Measurements from ENCODE around the gene SYNE1. TPM values are rescaled to one million over a fixed set of nuclear protein-coding genes. Genes with fewer than 3 reads are reported as not detected.
"Not testable (repeated sequence)": the region's sequence is repeated elsewhere in the genome, so short reads cannot be mapped to it uniquely, and the experiment has no call there.

SYNE1 gene
- polyA plus RNA-seq (2013, experiment 1 of 2; ENCODE audit: insufficient read length) = 49.1 TPM
- polyA plus RNA-seq (2013, experiment 2 of 2; ENCODE audit: insufficient read length) = 52.8 TPM

GRCh38 chr6:152637296-152638047 lies at the start of gene SYNE1:
TSS of gene SYNE1 (minus strand) at chr6:152637362. CDS start at chr6:152628331, 9,031 bp downstream.
- no peak for DNase-seq

GRCh38 chr6:152685819-152686218 lies 48.7 kb upstream of the SYNE1 start:
- no peak for DNase-seq

GRCh38 chr6:152682935-152683334 lies 45.8 kb upstream of the SYNE1 start:
- not testable (repeated sequence) for DNase-seq

GRCh38 chr6:152682141-152682540 lies 45.0 kb upstream of the SYNE1 start:
- no peak for DNase-seq

- DNase-seq = no peak
Observed at GRCh38 chr6:152680879-152681517, 43.8 kb upstream of the SYNE1 start.

- no peak for DNase-seq
Observed at GRCh38 chr6:152680151-152680550, 43.0 kb upstream of the SYNE1 start.

GRCh38 chr6:152673236-152673635 lies 36.1 kb upstream of the SYNE1 start:
- DNase-seq = peak; percentile 12

- peak; percentile 35 for DNase-seq
Observed at GRCh38 chr6:152671171-152671570, 34.0 kb upstream of the SYNE1 start.

- peak; percentile 33 for DNase-seq
Observed at GRCh38 chr6:152669895-152670294, 32.7 kb upstream of the SYNE1 start.

GRCh38 chr6:152661776-152662175 lies 24.6 kb upstream of the SYNE1 start:
- DNase-seq = no peak

GRCh38 chr6:152651986-152652385 lies 14.8 kb upstream of the SYNE1 start:
- no peak for DNase-seq

GRCh38 chr6:152648105-152648504 lies 10.9 kb upstream of the SYNE1 start:
- no peak for DNase-seq

- DNase-seq = not testable (repeated sequence)
Observed at GRCh38 chr6:152646732-152647131, 9.6 kb upstream of the SYNE1 start.

- peak; percentile 69 for DNase-seq
Observed at GRCh38 chr6:152642578-152643375, 5.6 kb upstream of the SYNE1 start.

- peak; percentile 33 for DNase-seq
Observed at GRCh38 chr6:152636609-152637295, 410 bp downstream of the SYNE1 start.

GRCh38 chr6:152636021-152636608 lies 1.0 kb downstream of the SYNE1 start:
- DNase-seq = peak; percentile 47

GRCh38 chr6:152634773-152635172 lies 2.4 kb downstream of the SYNE1 start:
- no peak for DNase-seq

- no peak for DNase-seq
Observed at GRCh38 chr6:152632121-152632782, 4.9 kb downstream of the SYNE1 start.

- DNase-seq = no peak
Observed at GRCh38 chr6:152631376-152631775, 5.8 kb downstream of the SYNE1 start.

GRCh38 chr6:152630832-152631231 lies 6.3 kb downstream of the SYNE1 start:
- no peak for DNase-seq

- DNase-seq = no peak
Observed at GRCh38 chr6:152625213-152625612, 11.9 kb downstream of the SYNE1 start.
